ENCODE data around the gene EPX. TPM values are rescaled to one million over a fixed set of nuclear protein-coding genes. Genes with fewer than 3 reads are reported as not detected.

The EPX gene
- total RNA-seq, 1 experiment from 2014 or later, result not detected

DNA sequence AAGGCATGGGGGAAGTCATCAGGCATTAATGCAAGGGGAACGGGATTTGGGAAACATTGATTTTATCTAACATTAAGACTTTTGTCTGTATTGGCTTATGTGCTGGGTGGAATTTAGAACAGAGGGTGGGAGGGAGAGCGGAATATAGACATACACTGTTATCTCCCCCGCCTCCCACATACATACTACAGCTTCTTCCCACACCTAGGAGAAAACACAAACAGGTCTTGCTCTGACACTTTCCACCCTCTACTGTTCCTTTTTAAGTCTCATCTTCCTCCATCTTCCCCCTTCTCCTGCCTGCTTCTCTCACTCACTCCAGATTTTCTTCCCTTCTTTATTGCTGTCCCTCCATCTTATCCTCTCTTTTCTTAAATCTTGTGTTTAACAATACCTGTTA is 43.9 kb upstream of the EPX start:
- Histone ChIP-seq H3K27me3 (ENCODE audit: insufficient read depth, low read length) (no peaks in the 10 kb centered on the region), H4K5ac (ENCODE audit: insufficient read length, low read depth, low read length) (no peak overlapping the region), H3T11ph (ENCODE audit: low read length) (no peak overlapping the region), H2BK5ac (ENCODE audit: insufficient read length, low read length) (no peak overlapping the region), H3K23me2 (ENCODE audit: insufficient read length, low read depth, low read length, poor library complexity, severe bottlenecking) (no peaks in the 10 kb centered on the region), H3K79me2 (ENCODE audit: insufficient read depth, low read length) (no peaks in the 10 kb centered on the region), H2AFZ (ENCODE audit: low read length) (no peak overlapping the region), H2BK120ac (ENCODE audit: low read depth, low read length, poor library complexity, severe bottlenecking) (no peak overlapping the region), H2BK15ac (ENCODE audit: low read depth, low read length) (no peak overlapping the region), H3K4me2 (ENCODE audit: insufficient read depth, insufficient read length, low read length) (no peak overlapping the region), H3K23ac (ENCODE audit: insufficient read length, low read depth, low read length) (no peak overlapping the region), H2AK5ac (ENCODE audit: insufficient read length, low read length) (no peak overlapping the region), H3K14ac (ENCODE audit: insufficient read depth, low read length) (no peak overlapping the region), H3K27ac (ENCODE audit: insufficient read length, low read depth, low read length) (no peak overlapping the region), H2BK12ac (ENCODE audit: insufficient read length, low read depth, low read length) (no peak overlapping the region), H4K8ac (replicated peaks; ENCODE audit: insufficient read length, low read depth, low read length) (no peak overlapping the region), H2BK20ac (ENCODE audit: low read depth, low read length, poor library complexity, severe bottlenecking) (no peak overlapping the region), H3K4ac (ENCODE audit: low read depth, low read length) (no peak overlapping the region), H3K9ac (ENCODE audit: extremely low read depth, insufficient read length, low read length) (no peak overlapping the region), H4K20me1 (ENCODE audit: control insufficient read depth, insufficient read depth, insufficient read length) (no peaks in the 10 kb centered on the region), H3K18ac (ENCODE audit: insufficient read length, low read depth, low read length) (no peak overlapping the region), H3K9me3 (ENCODE audit: control insufficient read depth, low read depth, low read length) (no peaks in the 10 kb centered on the region), H3K56ac (ENCODE audit: insufficient read length, low read depth, low read length) (no peak overlapping the region), H3K79me1 (ENCODE audit: insufficient read depth, low read depth, low read length, poor library complexity, severe bottlenecking) (no peaks in the 10 kb centered on the region), H3K4me1 (ENCODE audit: insufficient read depth, low read length) (peaks cover 3% of the 10 kb centered on the region; the same call in 1 of the 2 replicates), H4K91ac (ENCODE audit: insufficient read length, low read depth, low read length) (no peak overlapping the region)
- peaks cover 66% of the 10 kb centered on the region for H3K27me3 Mint-ChIP-seq (ENCODE audit: low read depth)
- no CpG with 5 or more reads among the region's 3 CpGs for WGBS (ENCODE audit: extremely low coverage, insufficient read length, low lambda C conversion rate)
- H3K27ac Mint-ChIP-seq, result no peak overlapping the region
- H3K9me3 Mint-ChIP-seq, result peaks cover 14 to 17% of the 10 kb centered on the region in 2 experiments
- peaks cover 2 to 13% (median 5%) of the 10 kb centered on the region in 3 experiments; a peak in 5 of 7 replicates for H3K36me3 Mint-ChIP-seq (ENCODE audit: insufficient read depth in 1 of 3, low read depth in 3 of 3)
- TF ChIP-seq, protein P1, sequence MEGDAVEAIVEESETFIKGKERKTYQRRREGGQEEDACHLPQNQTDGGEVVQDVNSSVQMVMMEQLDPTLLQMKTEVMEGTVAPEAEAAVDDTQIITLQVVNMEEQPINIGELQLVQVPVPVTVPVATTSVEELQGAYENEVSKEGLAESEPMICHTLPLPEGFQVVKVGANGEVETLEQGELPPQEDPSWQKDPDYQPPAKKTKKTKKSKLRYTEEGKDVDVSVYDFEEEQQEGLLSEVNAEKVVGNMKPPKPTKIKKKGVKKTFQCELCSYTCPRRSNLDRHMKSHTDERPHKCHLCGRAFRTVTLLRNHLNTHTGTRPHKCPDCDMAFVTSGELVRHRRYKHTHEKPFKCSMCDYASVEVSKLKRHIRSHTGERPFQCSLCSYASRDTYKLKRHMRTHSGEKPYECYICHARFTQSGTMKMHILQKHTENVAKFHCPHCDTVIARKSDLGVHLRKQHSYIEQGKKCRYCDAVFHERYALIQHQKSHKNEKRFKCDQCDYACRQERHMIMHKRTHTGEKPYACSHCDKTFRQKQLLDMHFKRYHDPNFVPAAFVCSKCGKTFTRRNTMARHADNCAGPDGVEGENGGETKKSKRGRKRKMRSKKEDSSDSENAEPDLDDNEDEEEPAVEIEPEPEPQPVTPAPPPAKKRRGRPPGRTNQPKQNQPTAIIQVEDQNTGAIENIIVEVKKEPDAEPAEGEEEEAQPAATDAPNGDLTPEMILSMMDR (conservative IDR thresholded peaks at IDR 0.05), result no peak
- H3K4me3 Mint-ChIP-seq, result no peak overlapping the region
- DNase-seq, result no peak
- peaks cover 3 to 7% of the 10 kb centered on the region in 2 experiments for H3K4me1 Mint-ChIP-seq

Measured in H9 (cell line).